Naive thymus-derived CD8-positive, alpha-beta T cell (primary cell): ENCODE data around the gene TMC8. TPM values are rescaled to one million over a fixed set of nuclear protein-coding genes. Genes with fewer than 3 reads are reported as not detected.
"Not testable (repeated sequence)": the region's sequence is repeated elsewhere in the genome, so short reads cannot be mapped to it uniquely, and the experiment has no call there.

Experiments
- ATAC-seq, 2 donors: fragments of 150-1000 bp; cut with Tn5 transposase in 1 of 2; sonication (Bioruptor Pico), chemical (Tn5 transposase) in 1 of 2; 1 replicate in 1 of 2; 2 replicates in 1 of 2; pipeline ENCODE4 v1.10.0; 2021; ENCODE audit warnings: mild to moderate bottlenecking in 2 of 2, moderate library complexity in 2 of 2
- POLR2A ChIA-PET: fragments of 350-600 bp; sonication (Branson Sonifier 250); formaldehyde crosslinking; loops from one replicate; lab custom pipeline; 2021; ENCODE audit warnings: antibody characterized with exemption; lab: Charles Lee
- DNase-seq, 10 donors: peaks; one replicate each; pipeline versions ENCODE4 v3.0.0 to v3.0.0-alpha.2; 2020 to 2022
- H3K27ac Mint-ChIP-seq, 10 donors: one replicate each; pipeline ENCODE4 v1.8.0; 2020 to 2022; ENCODE audit warnings: mild to moderate bottlenecking in 10 of 10, mixed read lengths in 10 of 10, moderate library complexity in 4 of 10, inconsistent platforms in 1 of 10
- H3K27me3 Mint-ChIP-seq, 5 donors: one replicate each; pipeline ENCODE4 v1.8.0; 2021 to 2022; ENCODE audit warnings: mixed read lengths in 5 of 5
- H3K36me3 Mint-ChIP-seq, 3 donors: one replicate each; pipeline ENCODE4 v1.8.0; 2020 to 2022; ENCODE audit warnings: mixed read lengths in 3 of 3, mild to moderate bottlenecking in 2 of 3, inconsistent platforms in 1 of 3
- H3K4me1 Mint-ChIP-seq, 4 donors: one replicate each; pipeline ENCODE4 v1.8.0; 2021 to 2022; ENCODE audit warnings: mixed read lengths in 4 of 4
- H3K4me3 Mint-ChIP-seq, 10 donors: one replicate each; pipeline ENCODE4 v1.8.0; 2020 to 2022; ENCODE audit warnings: mild to moderate bottlenecking in 10 of 10, mixed read lengths in 10 of 10, moderate library complexity in 6 of 10, inconsistent platforms in 1 of 10
- H3K9me3 Mint-ChIP-seq, 9 donors: one replicate each; pipeline ENCODE4 v1.8.0; 2020 to 2022; ENCODE audit warnings: mixed read lengths in 9 of 9, mild to moderate bottlenecking in 3 of 9, inconsistent platforms in 1 of 9, moderate library complexity in 1 of 9
- polyA plus RNA-seq, 3 donors: library from polyadenylated mRNA; unstranded; fragments of 300-500 nt; fragmentation: Illumina TruSeq; gene quantifications; one replicate each; pipeline ENCODE4 v1.2.3, GENCODE V29; 2021
- total RNA-seq, 8 experiments: library from RNA in 2 of 8; stranded (reverse) in 2 of 8; gene quantifications; one replicate each; pipeline ENCODE4 v1.2.3 and lab custom pipeline; 2021 to 2026

TMC8 gene
- total and polyA plus RNA-seq, 5 experiments from 2014 or later = 62.5 to 370 (median 141) TPM

DNA sequence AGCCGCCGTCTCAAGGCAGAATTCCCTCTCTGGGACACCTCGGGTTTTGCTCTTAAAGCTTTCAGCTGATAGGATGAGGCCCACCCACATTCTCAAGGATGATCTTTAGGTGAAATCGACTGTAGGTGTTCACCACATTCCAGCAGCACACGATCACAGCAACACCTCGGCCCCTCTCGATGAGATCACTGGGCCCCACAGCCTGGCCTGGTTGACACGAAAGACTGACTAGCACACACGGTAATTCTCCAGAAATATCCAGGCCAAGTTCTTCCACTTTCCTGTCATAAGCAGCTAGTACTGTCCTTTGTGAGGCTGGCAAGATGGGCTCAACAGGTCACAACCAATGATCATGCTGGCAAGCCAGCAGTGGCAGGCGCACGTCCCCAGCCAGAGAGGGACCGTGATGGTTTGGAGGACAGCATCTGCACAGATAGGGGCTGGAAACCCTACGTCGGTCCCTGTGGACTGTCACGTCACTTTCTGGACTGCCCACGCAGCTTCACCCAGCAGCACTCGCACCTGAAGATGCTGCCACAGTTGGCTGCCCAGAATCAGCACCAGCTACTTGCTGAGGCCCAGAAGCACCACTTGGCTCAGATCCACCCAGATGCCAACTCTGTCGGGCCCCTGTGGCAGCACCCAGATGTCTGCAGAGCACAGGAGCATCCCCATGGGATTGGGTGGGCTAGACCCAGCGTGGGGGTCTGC lies 19.4 kb upstream of the TMC8 start:
- Mint-ChIP-seq H3K4me1 (peaks cover 29 to 57% (median 46%) of the 10 kb centered on the region in 4 donors), H3K27me3 (no peaks in the 10 kb centered on the region), H3K36me3 (peaks cover 0 to 81% (median 20%) of the 10 kb centered on the region in 3 donors), H3K9me3 (no peaks in the 10 kb centered on the region), H3K4me3 (peak overlapping the region in 3 of 10 donors; percentile 29 to 56 (median 30)), H3K27ac (peak overlapping the region in 9 of 10 donors; percentile 20 to 90 (median 54))
- DNase-seq (peak in 2 of 10 donors; percentile 7 to 18), ATAC-seq (no peak)
- POLR2A ChIA-PET = interaction anchor here (1.1 to 15.9 kb wide), 5 partner anchors 14 to 67 kb away, joined by 3 to 615 read pairs (median 7); partner anchors contain the start of genes C17orf99, TMC6 and TMC8

GRCh38 chr17:78111727-78112517 lies 18.6 kb upstream of the TMC8 start:
- peaks cover 0 to 81% (median 20%) of the 10 kb centered on the region in 3 donors for H3K36me3 Mint-ChIP-seq
- H3K27ac Mint-ChIP-seq = peak overlapping the region in 8 of 10 donors; percentile 67 to 99 (median 92)
- H3K9me3 Mint-ChIP-seq = no peaks in the 10 kb centered on the region
- H3K27me3 Mint-ChIP-seq = no peaks in the 10 kb centered on the region
- POLR2A ChIA-PET = interaction anchor here (1.0 to 15.9 kb wide), 5 partner anchors 15 to 75 kb away, joined by 3 to 615 read pairs (median 7); partner anchors contain the start of genes AFMID, C17orf99, TK1 and TMC6
- H3K4me3 Mint-ChIP-seq = peak overlapping the region in 3 of 10 donors; percentile 55 to 82 (median 60)
- H3K4me1 Mint-ChIP-seq = peaks cover 31 to 59% (median 48%) of the 10 kb centered on the region in 4 donors
- DNase-seq (peak in 2 of 10 donors; percentile 19 to 20), ATAC-seq (peak in 1 of 2 donors; percentile 3)

DNA sequence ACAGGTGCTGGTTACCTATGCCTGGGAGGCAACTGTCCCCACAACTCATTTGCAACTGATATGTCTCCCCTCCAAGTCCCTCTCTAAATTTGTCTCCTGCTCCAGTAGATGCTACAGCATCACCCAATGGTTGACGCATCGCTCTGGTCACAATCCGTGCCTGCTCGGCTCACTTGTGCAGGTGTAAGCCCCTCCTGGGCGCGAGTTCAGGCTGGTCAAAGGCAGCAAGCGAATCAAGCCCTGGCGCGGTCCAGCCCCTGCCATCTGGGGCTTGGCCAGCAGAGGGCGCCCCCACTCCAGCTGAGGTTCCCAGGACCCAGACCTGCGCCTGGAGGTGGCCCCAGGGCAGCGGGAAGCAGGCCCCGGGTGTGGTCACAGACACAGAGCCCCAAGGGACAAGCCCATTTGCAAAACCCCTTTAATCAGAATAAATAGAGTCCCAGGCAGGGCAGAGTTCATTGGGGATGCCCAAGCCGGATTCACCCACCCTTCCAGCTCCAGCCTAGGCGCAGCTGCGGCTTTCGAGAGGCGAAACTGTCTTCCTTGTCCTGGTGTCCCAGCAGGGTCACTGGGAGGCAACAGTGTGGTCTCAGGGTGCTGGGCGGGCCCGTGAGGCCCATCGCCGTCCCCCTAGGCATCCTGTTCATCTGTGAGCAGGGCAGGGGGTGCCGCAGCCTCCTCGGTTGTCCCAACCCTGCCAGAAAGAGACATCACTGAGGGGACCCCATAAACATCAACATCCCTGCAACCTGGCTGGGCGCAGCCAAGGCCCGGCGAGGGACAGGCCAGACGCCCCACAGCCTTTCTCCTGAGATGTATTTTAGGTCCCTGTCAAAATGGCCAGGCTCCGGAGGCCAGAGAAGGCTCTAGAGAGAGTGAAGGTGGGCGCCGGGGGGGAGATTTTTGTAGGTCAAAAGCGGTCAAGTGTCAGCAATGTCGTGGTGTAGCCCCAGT lies 17.8 kb upstream of the TMC8 start:
- no peaks in the 10 kb centered on the region for H3K9me3 Mint-ChIP-seq
- no peaks in the 10 kb centered on the region for H3K27me3 Mint-ChIP-seq
- peaks cover 0 to 77% (median 20%) of the 10 kb centered on the region in 3 donors for H3K36me3 Mint-ChIP-seq
- peaks cover 34 to 64% (median 52%) of the 10 kb centered on the region in 4 donors for H3K4me1 Mint-ChIP-seq
- peak overlapping the region; percentile 67 to 99 (median 92) for H3K27ac Mint-ChIP-seq
- peak; percentile 62 to 67 for ATAC-seq
- POLR2A ChIA-PET = interaction anchor here (0.5 to 15.9 kb wide), 7 partner anchors 22 to 612 kb away, joined by 3 to 615 read pairs (median 4); partner anchors contain the start of genes AFMID, C17orf99, TK1 and TMC6
- peak; percentile 51 to 86 (median 77) for DNase-seq
- H3K4me3 Mint-ChIP-seq = peak overlapping the region in 9 of 10 donors; percentile 21 to 82 (median 64)

- peak overlapping the region in 9 of 10 donors; percentile 29 to 77 (median 57) for H3K4me3 Mint-ChIP-seq
- ATAC-seq (no peak), DNase-seq (peak in 3 of 10 donors; percentile 9 to 38 (median 35))
- no peaks in the 10 kb centered on the region for H3K27me3 Mint-ChIP-seq
- POLR2A ChIA-PET = interaction anchor here (1.1 to 15.9 kb wide), 4 partner anchors 9 to 65 kb away, joined by 3 to 615 read pairs (median 23); partner anchors contain the start of genes C17orf99, TMC6 and TMC8
- peak overlapping the region; percentile 67 to 99 (median 90) for H3K27ac Mint-ChIP-seq
- no peaks in the 10 kb centered on the region for H3K9me3 Mint-ChIP-seq
- peaks cover 33 to 66% (median 53%) of the 10 kb centered on the region in 4 donors for H3K4me1 Mint-ChIP-seq
- peaks cover 0 to 77% (median 22%) of the 10 kb centered on the region in 3 donors for H3K36me3 Mint-ChIP-seq
These were observed 16.5 kb upstream of the TMC8 start for GRCh38 chr17:78113804-78114785.

DNA sequence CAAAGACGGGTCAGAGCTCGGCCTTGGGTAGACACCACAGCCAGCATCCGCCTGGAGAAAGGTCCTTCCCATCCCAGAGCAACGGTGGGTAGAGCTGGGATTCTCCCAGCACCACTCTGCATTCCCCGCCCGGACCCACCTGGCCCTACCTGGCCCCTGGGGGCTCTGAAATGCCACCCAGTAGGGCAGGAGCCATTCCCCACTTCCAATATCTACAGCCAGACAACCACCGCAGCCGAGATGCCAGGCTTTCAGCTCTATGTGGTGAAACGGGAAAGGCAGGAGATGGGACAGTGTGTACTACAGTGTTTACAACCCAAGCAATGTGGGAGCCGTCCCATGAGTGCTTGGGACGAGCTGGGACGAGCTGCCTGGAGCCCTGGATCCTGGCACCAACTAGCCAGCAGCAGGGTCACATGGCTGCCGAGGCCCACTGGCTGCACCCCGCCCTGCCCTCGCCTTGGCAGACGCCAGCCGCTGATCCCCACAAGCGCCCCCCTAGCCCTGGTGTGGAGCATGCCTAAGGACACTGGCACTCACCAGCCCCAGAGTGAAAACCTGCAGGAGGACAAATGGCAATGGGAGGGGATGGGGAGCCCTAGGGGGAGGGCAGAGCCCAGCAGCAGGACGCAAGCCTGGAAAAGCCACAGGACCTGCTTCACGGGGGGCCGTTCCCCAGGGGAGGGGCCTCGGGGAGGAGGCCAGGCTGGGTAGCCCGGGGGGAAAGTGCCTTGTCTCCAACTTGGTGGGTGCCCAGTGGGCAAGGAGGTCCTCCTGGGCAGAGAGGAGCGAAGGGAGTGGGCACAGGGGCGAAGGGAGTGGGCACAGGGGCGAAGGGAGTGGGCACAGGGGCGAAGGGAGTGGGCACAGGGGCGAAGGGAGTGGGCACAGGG lies 15.5 kb upstream of the TMC8 start:
- Mint-ChIP-seq H3K4me3 (peak overlapping the region in 3 of 10 donors; percentile 4 to 15 (median 6)), H3K36me3 (peaks cover 0 to 74% (median 22%) of the 10 kb centered on the region in 3 donors)
- peak in 1 of 10 donors; percentile 21 for DNase-seq

DNA sequence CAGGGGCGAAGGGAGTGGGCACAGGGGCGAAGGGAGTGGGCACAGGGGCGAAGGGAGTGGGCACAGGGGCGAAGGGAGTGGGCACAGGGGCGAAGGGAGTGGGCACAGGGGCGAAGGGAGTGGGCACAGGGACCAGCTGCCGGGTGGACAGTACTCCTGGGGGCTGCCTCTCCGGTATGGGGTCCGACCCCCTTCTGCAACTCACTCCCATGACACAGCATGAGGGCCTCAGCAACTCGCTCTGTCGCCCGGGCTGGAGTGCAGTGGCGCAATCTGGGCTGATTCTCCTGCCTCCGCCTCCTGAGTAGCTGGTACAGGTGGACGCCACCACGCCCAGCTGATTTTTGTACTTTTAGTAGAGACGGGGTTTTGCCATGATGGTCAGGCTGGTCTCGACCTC lies 14.8 kb upstream of the TMC8 start:
- Mint-ChIP-seq H3K4me1 (peaks cover 33 to 68% (median 60%) of the 10 kb centered on the region in 4 donors), H3K36me3 (peaks cover 0 to 74% (median 20%) of the 10 kb centered on the region in 3 donors), H3K4me3 (peak overlapping the region in 1 of 10 donors; percentile 39), H3K27ac (peak overlapping the region in 2 of 10 donors; percentile 43 to 77)
- peak in 1 of 10 donors; percentile 33 for DNase-seq
- H3K9me3 Mint-ChIP-seq, H3K27me3 Mint-ChIP-seq, ATAC-seq: not testable (repeated sequence)
- POLR2A ChIA-PET = interaction anchor here (0.6 to 15.9 kb wide), 5 partner anchors 19 to 157 kb away, joined by 3 to 615 read pairs (median 4); partner anchors contain the start of genes C17orf99, TMC6, TMC8 and TNRC6C

More for the DNA sequence above, 15.5 kb upstream of the TMC8 start:
- POLR2A ChIA-PET = interaction anchor here (0.5 to 15.9 kb wide), 6 partner anchors 10 to 614 kb away, joined by 3 to 615 read pairs (median 6); partner anchors contain the start of genes C17orf99, TMC6, TMC8 and TNRC6C
- no peak for ATAC-seq
- peaks cover 33 to 67% (median 58%) of the 10 kb centered on the region in 4 donors for H3K4me1 Mint-ChIP-seq
- peak overlapping the region in 9 of 10 donors; percentile 55 to 99 (median 90) for H3K27ac Mint-ChIP-seq
- H3K27me3 Mint-ChIP-seq = no peaks in the 10 kb centered on the region
- no peaks in the 10 kb centered on the region for H3K9me3 Mint-ChIP-seq

DNA sequence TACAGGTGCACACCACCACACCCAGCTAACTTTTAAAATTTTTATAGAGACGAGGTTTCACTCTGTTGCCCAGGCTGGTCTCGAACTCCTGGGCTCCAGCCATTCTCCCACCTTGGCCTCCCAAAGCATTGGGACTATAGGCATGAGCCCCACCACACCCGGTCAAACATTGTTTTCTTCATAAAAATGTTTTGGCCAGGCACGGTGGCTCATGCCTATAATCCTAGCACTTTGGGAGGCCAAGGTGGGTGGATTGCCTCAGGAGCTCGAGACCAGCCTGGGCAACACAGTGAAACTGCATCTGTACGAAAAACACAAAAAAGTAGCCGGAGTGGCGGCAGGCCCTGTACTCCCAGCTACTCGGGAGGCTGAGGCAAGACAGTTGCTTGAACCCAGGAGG lies 14.2 kb upstream of the TMC8 start:
- peak overlapping the region in 8 of 10 donors; percentile 34 to 92 (median 80) for H3K27ac Mint-ChIP-seq
- H3K27me3 Mint-ChIP-seq = no peaks in the 10 kb centered on the region
- POLR2A ChIA-PET = interaction anchor here (0.6 to 15.9 kb wide), 7 partner anchors 19 to 1672 kb away, joined by 3 to 615 read pairs (median 4); partner anchors contain the start of genes C17orf99, TMC6, TMC8 and TNRC6C
- peaks cover 0 to 73% (median 17%) of the 10 kb centered on the region in 3 donors for H3K36me3 Mint-ChIP-seq
- peak overlapping the region in 1 of 10 donors; percentile 51 for H3K4me3 Mint-ChIP-seq
- no peaks in the 10 kb centered on the region for H3K9me3 Mint-ChIP-seq
- ATAC-seq (no peak), DNase-seq (no peak)
- peaks cover 36 to 72% (median 61%) of the 10 kb centered on the region in 4 donors for H3K4me1 Mint-ChIP-seq

DNA sequence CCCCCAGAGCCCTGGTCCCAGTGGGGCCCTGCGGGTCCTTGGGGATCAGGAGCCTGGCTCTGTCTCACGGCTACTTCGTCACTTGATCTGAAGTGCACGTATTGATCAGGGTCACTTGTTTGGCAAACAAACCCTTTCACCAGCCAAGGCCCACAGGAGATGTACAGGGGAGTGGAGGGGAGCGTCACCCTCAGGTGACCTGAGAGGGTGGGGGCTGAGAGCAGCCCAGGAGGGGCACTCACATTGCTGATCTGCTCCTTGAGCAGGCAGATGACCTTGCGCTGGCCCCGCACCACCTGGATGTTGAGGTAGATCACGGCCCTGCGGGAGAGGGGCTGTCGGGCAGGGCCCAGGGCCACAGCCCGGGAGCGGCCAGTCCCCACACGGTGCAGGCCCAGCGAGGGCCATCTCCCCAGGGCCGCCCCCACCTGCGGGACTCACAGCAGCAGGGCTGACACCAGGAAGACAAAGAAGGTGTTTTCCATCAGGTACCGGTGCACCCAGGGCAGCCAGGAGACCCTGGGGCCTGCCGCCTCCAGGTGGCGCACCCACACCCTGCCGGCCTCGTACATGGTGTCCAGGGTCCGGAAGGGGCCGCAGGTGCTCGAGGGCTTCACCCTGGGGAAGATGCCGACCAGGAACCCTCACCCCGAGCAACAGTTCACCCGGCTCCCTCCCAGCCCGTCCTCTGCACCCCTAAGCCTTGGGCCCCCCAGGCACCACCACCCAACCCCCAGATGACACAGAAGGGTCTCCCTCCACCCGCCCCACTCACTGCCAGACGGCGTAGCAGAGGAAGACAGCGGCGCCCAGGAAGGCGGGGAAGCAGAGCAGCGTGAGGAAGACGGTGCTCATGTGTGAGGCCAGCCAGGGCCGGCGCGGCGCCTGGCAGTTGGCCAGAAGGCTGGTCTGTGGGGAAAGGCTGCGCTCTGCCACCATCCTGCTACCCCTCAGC lies 13.3 kb upstream of the TMC8 start:
- Mint-ChIP-seq H3K36me3 (peaks cover 0 to 75% (median 22%) of the 10 kb centered on the region in 3 donors), H3K27me3 (no peaks in the 10 kb centered on the region), H3K27ac (peak overlapping the region; percentile 50 to 92 (median 79)), H3K4me3 (peak overlapping the region in 9 of 10 donors; percentile 49 to 80 (median 63)), H3K4me1 (peaks cover 40 to 79% (median 69%) of the 10 kb centered on the region in 4 donors), H3K9me3 (no peaks in the 10 kb centered on the region)
- POLR2A ChIA-PET = interaction anchor here (0.6 to 15.9 kb wide), 4 partner anchors 18 to 59 kb away, joined by 3 to 1112 read pairs (median 310); partner anchors contain the start of genes C17orf99, TMC6 and TMC8
- DNase-seq (peak in 5 of 10 donors; percentile 41 to 72 (median 48)), ATAC-seq (peak; percentile 15 to 29)
